ENCODE data around the gene EEFSEC.

The EEFSEC gene

GRCh38 chr3:128317698-128318231 is 164.5 kb downstream of the EEFSEC start:
- H3K4me3 ChIP-seq (ENCODE audit: low read length) = no peak overlapping the region
- no CpG with 5 or more reads among the region's 8 CpGs for WGBS (ENCODE audit: extremely low coverage, insufficient coverage, low lambda C conversion rate)
- no peaks in the 10 kb centered on the region for H3K79me2 ChIP-seq (ENCODE audit: control insufficient read depth, insufficient read depth, low read length)
- H4K8ac ChIP-seq (ENCODE audit: low read depth, low read length) = no peak overlapping the region
- H3K23ac ChIP-seq (ENCODE audit: low read length) = no peak overlapping the region
- no peak overlapping the region for H3K56ac ChIP-seq (ENCODE audit: low read length)
- no peak overlapping the region for H3K4ac ChIP-seq (ENCODE audit: low read depth, low read length)
- H2BK120ac ChIP-seq (ENCODE audit: low read depth, low read length) = no peak overlapping the region
- no peak overlapping the region for H3K9ac ChIP-seq (ENCODE audit: low read length)
- no peaks in the 10 kb centered on the region for H3K4me1 ChIP-seq (ENCODE audit: control insufficient read depth, low read depth, low read length)
- H3K18ac ChIP-seq (ENCODE audit: low read length) = no peak overlapping the region
- peak; percentile 11 for DNase-seq
- H3K27me3 ChIP-seq (ENCODE audit: insufficient read depth, low read length, poor library complexity) = no peaks in the 10 kb centered on the region
- no peak overlapping the region for H2BK15ac ChIP-seq (replicated peaks; ENCODE audit: low read depth)
- H2BK5ac ChIP-seq (ENCODE audit: low read length) = no peak overlapping the region
- H3K4me2 ChIP-seq (ENCODE audit: low read length) = no peak overlapping the region
- H2AK5ac ChIP-seq (ENCODE audit: low read length) = no peak overlapping the region
- no peaks in the 10 kb centered on the region for H3K79me1 ChIP-seq (ENCODE audit: low read length)
- no peaks in the 10 kb centered on the region for H3K36me3 ChIP-seq (ENCODE audit: control insufficient read depth, insufficient read depth, low read length)
- H4K5ac ChIP-seq (ENCODE audit: low read length) = no peak overlapping the region
- no peak overlapping the region for H3K27ac ChIP-seq (ENCODE audit: low read depth, low read length)

GRCh38 chr3:128318275-128318941 is 165.1 kb downstream of the EEFSEC start:
- Histone ChIP-seq H3K4ac (ENCODE audit: low read depth, low read length) (no peak overlapping the region), H3K18ac (ENCODE audit: low read length) (no peak overlapping the region), H3K56ac (ENCODE audit: low read length) (no peak overlapping the region), H4K8ac (ENCODE audit: low read depth, low read length) (no peak overlapping the region), H2BK120ac (ENCODE audit: low read depth, low read length) (no peak overlapping the region), H4K5ac (ENCODE audit: low read length) (no peak overlapping the region), H3K4me2 (ENCODE audit: low read length) (no peak overlapping the region), H2BK15ac (replicated peaks; ENCODE audit: low read depth) (no peak overlapping the region), H3K4me1 (ENCODE audit: control insufficient read depth, low read depth, low read length) (no peaks in the 10 kb centered on the region), H3K27me3 (ENCODE audit: insufficient read depth, low read length, poor library complexity) (no peaks in the 10 kb centered on the region), H3K79me2 (ENCODE audit: control insufficient read depth, insufficient read depth, low read length) (no peaks in the 10 kb centered on the region), H3K36me3 (ENCODE audit: control insufficient read depth, insufficient read depth, low read length) (no peaks in the 10 kb centered on the region), H3K4me3 (ENCODE audit: low read length) (no peak overlapping the region), H3K23ac (ENCODE audit: low read length) (no peak overlapping the region), H3K79me1 (ENCODE audit: low read length) (no peaks in the 10 kb centered on the region), H3K27ac (ENCODE audit: low read depth, low read length) (no peak overlapping the region), H2BK5ac (ENCODE audit: low read length) (no peak overlapping the region), H2AK5ac (ENCODE audit: low read length) (no peak overlapping the region), H3K9ac (ENCODE audit: low read length) (no peak overlapping the region)
- DNase-seq = no peak
- no CpG with 5 or more reads among the region's 11 CpGs for WGBS (ENCODE audit: extremely low coverage, insufficient coverage, low lambda C conversion rate)

- H4K8ac ChIP-seq (ENCODE audit: low read depth, low read length) = no peak overlapping the region
- no peaks in the 10 kb centered on the region for H3K79me1 ChIP-seq (ENCODE audit: low read length)
- H3K27me3 ChIP-seq (ENCODE audit: insufficient read depth, low read length, poor library complexity) = no peaks in the 10 kb centered on the region
- H3K4me2 ChIP-seq (ENCODE audit: low read length) = no peak overlapping the region
- no peak overlapping the region for H3K18ac ChIP-seq (ENCODE audit: low read length)
- H3K23ac ChIP-seq (ENCODE audit: low read length) = no peak overlapping the region
- H2BK15ac ChIP-seq (replicated peaks; ENCODE audit: low read depth) = no peak overlapping the region
- no peaks in the 10 kb centered on the region for H3K4me1 ChIP-seq (ENCODE audit: control insufficient read depth, low read depth, low read length)
- H3K79me2 ChIP-seq (ENCODE audit: control insufficient read depth, insufficient read depth, low read length) = no peaks in the 10 kb centered on the region
- H2AK5ac ChIP-seq (ENCODE audit: low read length) = no peak overlapping the region
- WGBS (ENCODE audit: extremely low coverage, insufficient coverage, low lambda C conversion rate) = no CpG with 5 or more reads among the region's 8 CpGs
- no peak overlapping the region for H3K4ac ChIP-seq (ENCODE audit: low read depth, low read length)
- no peak overlapping the region for H2BK120ac ChIP-seq (ENCODE audit: low read depth, low read length)
- no peak overlapping the region for H3K27ac ChIP-seq (ENCODE audit: low read depth, low read length)
- H3K36me3 ChIP-seq (ENCODE audit: control insufficient read depth, insufficient read depth, low read length) = no peaks in the 10 kb centered on the region
- no peak overlapping the region for H3K56ac ChIP-seq (ENCODE audit: low read length)
- H3K4me3 ChIP-seq (ENCODE audit: low read length) = no peak overlapping the region
- H4K5ac ChIP-seq (ENCODE audit: low read length) = no peak overlapping the region
- DNase-seq = no peak
- no peak overlapping the region for H2BK5ac ChIP-seq (ENCODE audit: low read length)
- H3K9ac ChIP-seq (ENCODE audit: low read length) = no peak overlapping the region
Measured at GRCh38 chr3:128319107-128319506, 165.8 kb downstream of the EEFSEC start.

- Histone ChIP-seq H3K4me3 (ENCODE audit: low read length) (no peak overlapping the region), H3K36me3 (ENCODE audit: control insufficient read depth, insufficient read depth, low read length) (no peaks in the 10 kb centered on the region)
- no peak for DNase-seq
Measured at GRCh38 chr3:128319741-128320141, 166.5 kb downstream of the EEFSEC start.

GRCh38 chr3:128320551-128321340 is 167.5 kb downstream of the EEFSEC start:
- no peak overlapping the region for H3K4me3 ChIP-seq (ENCODE audit: low read length)
- no peak overlapping the region for H3K56ac ChIP-seq (ENCODE audit: low read length)
- H3K4me1 ChIP-seq (ENCODE audit: control insufficient read depth, low read depth, low read length) = no peaks in the 10 kb centered on the region
- no CpG with 5 or more reads among the region's 8 CpGs for WGBS (ENCODE audit: extremely low coverage, insufficient coverage, low lambda C conversion rate)
- H3K27me3 ChIP-seq (ENCODE audit: insufficient read depth, low read length, poor library complexity) = no peaks in the 10 kb centered on the region
- no peak overlapping the region for H2BK5ac ChIP-seq (ENCODE audit: low read length)
- no peak overlapping the region for H2BK120ac ChIP-seq (ENCODE audit: low read depth, low read length)
- no peak overlapping the region for H3K18ac ChIP-seq (ENCODE audit: low read length)
- no peak overlapping the region for H4K5ac ChIP-seq (ENCODE audit: low read length)
- no peak overlapping the region for H3K9ac ChIP-seq (ENCODE audit: low read length)
- H3K4ac ChIP-seq (ENCODE audit: low read depth, low read length) = no peak overlapping the region
- no peaks in the 10 kb centered on the region for H3K79me1 ChIP-seq (ENCODE audit: low read length)
- no peaks in the 10 kb centered on the region for H3K36me3 ChIP-seq (ENCODE audit: control insufficient read depth, insufficient read depth, low read length)
- no peak overlapping the region for H4K8ac ChIP-seq (ENCODE audit: low read depth, low read length)
- no peak overlapping the region for H3K23ac ChIP-seq (ENCODE audit: low read length)
- no peak overlapping the region for H3K4me2 ChIP-seq (ENCODE audit: low read length)
- DNase-seq = no peak
- H3K79me2 ChIP-seq (ENCODE audit: control insufficient read depth, insufficient read depth, low read length) = no peaks in the 10 kb centered on the region
- no peak overlapping the region for H2AK5ac ChIP-seq (ENCODE audit: low read length)
- H3K27ac ChIP-seq (ENCODE audit: low read depth, low read length) = no peak overlapping the region
- no peak overlapping the region for H2BK15ac ChIP-seq (replicated peaks; ENCODE audit: low read depth)

More at GRCh38 chr3:128319741-128320141, 166.5 kb downstream of the EEFSEC start:
- no peak overlapping the region for H2BK5ac ChIP-seq (ENCODE audit: low read length)
- no peak overlapping the region for H2AK5ac ChIP-seq (ENCODE audit: low read length)
- no CpG with 5 or more reads among the region's 6 CpGs for WGBS (ENCODE audit: extremely low coverage, insufficient coverage, low lambda C conversion rate)
- no peak overlapping the region for H2BK15ac ChIP-seq (replicated peaks; ENCODE audit: low read depth)
- H3K9ac ChIP-seq (ENCODE audit: low read length) = no peak overlapping the region
- no peak overlapping the region for H3K4me2 ChIP-seq (ENCODE audit: low read length)
- H3K79me2 ChIP-seq (ENCODE audit: control insufficient read depth, insufficient read depth, low read length) = no peaks in the 10 kb centered on the region
- H4K5ac ChIP-seq (ENCODE audit: low read length) = no peak overlapping the region
- H2BK120ac ChIP-seq (ENCODE audit: low read depth, low read length) = no peak overlapping the region
- H3K23ac ChIP-seq (ENCODE audit: low read length) = no peak overlapping the region
- no peak overlapping the region for H3K18ac ChIP-seq (ENCODE audit: low read length)
- H3K27ac ChIP-seq (ENCODE audit: low read depth, low read length) = no peak overlapping the region
- no peak overlapping the region for H3K56ac ChIP-seq (ENCODE audit: low read length)
- no peaks in the 10 kb centered on the region for H3K79me1 ChIP-seq (ENCODE audit: low read length)
- H3K4me1 ChIP-seq (ENCODE audit: control insufficient read depth, low read depth, low read length) = no peaks in the 10 kb centered on the region
- no peak overlapping the region for H3K4ac ChIP-seq (ENCODE audit: low read depth, low read length)
- H4K8ac ChIP-seq (ENCODE audit: low read depth, low read length) = no peak overlapping the region
- H3K27me3 ChIP-seq (ENCODE audit: insufficient read depth, low read length, poor library complexity) = no peaks in the 10 kb centered on the region

All from mesendoderm (in vitro differentiated cells).